HL-60 (cell line): ENCODE data around the gene CLRN3.

Experiments
- POLR2AphosphoS5 ChIP-seq: IDR thresholded peaks from 2 replicates; pipeline ENCODE4 v1.6.1; 2012; ENCODE audit warnings: low read depth
- SPI1 ChIP-seq: IDR thresholded peaks from 2 replicates; pipeline ENCODE4 v1.6.1; 2012; ENCODE audit warnings: low read depth, mild to moderate bottlenecking, borderline replicate concordance
- TF ChIP-seq, protein P1 (sequence below): IDR thresholded peaks from one replicate; pipeline ENCODE4 v1.5.1; 2011; ENCODE audit warnings: low read length, control low read depth, inconsistent platforms; ENCODE audit not compliant: insufficient read depth
- TF ChIP-seq, protein P2 (sequence below): IDR thresholded peaks from 2 replicates; pipeline ENCODE4 v1.6.1; 2012; ENCODE audit warnings: low read depth; ENCODE audit not compliant: insufficient replicate concordance

DNA sequence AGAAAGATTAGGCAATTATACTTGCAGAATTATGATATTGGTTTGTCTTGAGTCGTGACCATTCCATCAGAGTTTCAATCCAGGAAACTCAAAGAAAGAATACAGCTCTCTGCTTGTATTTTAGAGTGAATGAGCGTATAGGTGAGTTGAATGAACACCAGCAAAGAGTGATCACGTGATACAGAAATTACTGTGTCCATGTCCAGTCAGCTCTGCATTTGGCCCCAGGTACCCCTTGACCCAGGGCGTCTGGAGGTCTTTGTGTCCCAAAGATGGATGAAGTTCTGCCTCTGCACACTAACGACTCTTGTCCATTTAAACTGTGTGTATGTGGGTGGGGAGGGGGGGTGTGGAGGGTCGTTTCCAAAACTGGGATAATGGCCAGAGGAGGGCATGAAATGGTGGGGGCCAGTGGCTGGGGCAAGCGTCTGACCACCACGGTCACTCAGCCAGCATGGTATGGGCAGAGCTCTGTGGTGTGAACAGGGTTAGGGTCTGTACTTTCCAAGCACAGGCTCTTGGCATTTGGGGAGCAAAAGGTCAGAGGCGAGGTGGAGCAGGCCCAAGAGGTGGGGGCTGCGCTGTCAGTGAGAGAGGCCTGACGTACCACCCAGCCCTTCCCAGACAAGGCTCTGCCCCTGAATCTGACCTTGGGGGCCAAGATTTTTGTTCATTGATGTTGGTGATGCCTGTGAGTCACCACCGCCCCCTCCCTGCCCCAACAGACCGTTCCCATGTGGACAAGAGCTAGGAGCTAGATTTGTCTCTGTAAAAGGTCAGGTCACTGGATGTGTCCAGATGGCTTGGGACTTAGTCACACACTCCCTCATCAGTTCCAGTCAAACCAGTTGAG lies 15.6 kb upstream of the CLRN3 start:
- TF ChIP-seq, protein P1, sequence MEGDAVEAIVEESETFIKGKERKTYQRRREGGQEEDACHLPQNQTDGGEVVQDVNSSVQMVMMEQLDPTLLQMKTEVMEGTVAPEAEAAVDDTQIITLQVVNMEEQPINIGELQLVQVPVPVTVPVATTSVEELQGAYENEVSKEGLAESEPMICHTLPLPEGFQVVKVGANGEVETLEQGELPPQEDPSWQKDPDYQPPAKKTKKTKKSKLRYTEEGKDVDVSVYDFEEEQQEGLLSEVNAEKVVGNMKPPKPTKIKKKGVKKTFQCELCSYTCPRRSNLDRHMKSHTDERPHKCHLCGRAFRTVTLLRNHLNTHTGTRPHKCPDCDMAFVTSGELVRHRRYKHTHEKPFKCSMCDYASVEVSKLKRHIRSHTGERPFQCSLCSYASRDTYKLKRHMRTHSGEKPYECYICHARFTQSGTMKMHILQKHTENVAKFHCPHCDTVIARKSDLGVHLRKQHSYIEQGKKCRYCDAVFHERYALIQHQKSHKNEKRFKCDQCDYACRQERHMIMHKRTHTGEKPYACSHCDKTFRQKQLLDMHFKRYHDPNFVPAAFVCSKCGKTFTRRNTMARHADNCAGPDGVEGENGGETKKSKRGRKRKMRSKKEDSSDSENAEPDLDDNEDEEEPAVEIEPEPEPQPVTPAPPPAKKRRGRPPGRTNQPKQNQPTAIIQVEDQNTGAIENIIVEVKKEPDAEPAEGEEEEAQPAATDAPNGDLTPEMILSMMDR: no peak
- TF ChIP-seq, protein P2, sequence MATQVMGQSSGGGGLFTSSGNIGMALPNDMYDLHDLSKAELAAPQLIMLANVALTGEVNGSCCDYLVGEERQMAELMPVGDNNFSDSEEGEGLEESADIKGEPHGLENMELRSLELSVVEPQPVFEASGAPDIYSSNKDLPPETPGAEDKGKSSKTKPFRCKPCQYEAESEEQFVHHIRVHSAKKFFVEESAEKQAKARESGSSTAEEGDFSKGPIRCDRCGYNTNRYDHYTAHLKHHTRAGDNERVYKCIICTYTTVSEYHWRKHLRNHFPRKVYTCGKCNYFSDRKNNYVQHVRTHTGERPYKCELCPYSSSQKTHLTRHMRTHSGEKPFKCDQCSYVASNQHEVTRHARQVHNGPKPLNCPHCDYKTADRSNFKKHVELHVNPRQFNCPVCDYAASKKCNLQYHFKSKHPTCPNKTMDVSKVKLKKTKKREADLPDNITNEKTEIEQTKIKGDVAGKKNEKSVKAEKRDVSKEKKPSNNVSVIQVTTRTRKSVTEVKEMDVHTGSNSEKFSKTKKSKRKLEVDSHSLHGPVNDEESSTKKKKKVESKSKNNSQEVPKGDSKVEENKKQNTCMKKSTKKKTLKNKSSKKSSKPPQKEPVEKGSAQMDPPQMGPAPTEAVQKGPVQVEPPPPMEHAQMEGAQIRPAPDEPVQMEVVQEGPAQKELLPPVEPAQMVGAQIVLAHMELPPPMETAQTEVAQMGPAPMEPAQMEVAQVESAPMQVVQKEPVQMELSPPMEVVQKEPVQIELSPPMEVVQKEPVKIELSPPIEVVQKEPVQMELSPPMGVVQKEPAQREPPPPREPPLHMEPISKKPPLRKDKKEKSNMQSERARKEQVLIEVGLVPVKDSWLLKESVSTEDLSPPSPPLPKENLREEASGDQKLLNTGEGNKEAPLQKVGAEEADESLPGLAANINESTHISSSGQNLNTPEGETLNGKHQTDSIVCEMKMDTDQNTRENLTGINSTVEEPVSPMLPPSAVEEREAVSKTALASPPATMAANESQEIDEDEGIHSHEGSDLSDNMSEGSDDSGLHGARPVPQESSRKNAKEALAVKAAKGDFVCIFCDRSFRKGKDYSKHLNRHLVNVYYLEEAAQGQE: no peak
- no peak for TF ChIP-seq POLR2AphosphoS5
- no peak for TF ChIP-seq SPI1
